Transverse colon (tissue), 4 donors: ENCODE data around the gene MYH10.

ENCODE experiments used
- POLR2A ChIP-seq: fragments of 450-650 bp; IDR thresholded peaks from one replicate; pipeline ENCODE4 v1.6.1; 2016; ENCODE audit warnings: antibody characterized with exemption, mild to moderate bottlenecking, moderate library complexity
- POLR2AphosphoS5 ChIP-seq, 3 donors: sonication (generic); formaldehyde crosslinking; IDR thresholded peaks; one replicate each; pipeline ENCODE4 v1.6.1; 2016; ENCODE audit warnings: antibody characterized with exemption in 3 of 3
- TF ChIP-seq, protein P1 (sequence below), 5 experiments: fragments of 200-600 bp in 3 of 5; fragments of 450-650 bp in 2 of 5; sonication (generic) in 3 of 5; IDR thresholded peaks; 1 replicate in 2 of 5; 2 replicates in 3 of 5; pipeline ENCODE4 v1.5.1; 2016 to 2017; ENCODE audit warnings: antibody characterized with exemption in 5 of 5, inconsistent platforms in 3 of 5, mild to moderate bottlenecking in 2 of 5, moderate library complexity in 1 of 5

DNA sequence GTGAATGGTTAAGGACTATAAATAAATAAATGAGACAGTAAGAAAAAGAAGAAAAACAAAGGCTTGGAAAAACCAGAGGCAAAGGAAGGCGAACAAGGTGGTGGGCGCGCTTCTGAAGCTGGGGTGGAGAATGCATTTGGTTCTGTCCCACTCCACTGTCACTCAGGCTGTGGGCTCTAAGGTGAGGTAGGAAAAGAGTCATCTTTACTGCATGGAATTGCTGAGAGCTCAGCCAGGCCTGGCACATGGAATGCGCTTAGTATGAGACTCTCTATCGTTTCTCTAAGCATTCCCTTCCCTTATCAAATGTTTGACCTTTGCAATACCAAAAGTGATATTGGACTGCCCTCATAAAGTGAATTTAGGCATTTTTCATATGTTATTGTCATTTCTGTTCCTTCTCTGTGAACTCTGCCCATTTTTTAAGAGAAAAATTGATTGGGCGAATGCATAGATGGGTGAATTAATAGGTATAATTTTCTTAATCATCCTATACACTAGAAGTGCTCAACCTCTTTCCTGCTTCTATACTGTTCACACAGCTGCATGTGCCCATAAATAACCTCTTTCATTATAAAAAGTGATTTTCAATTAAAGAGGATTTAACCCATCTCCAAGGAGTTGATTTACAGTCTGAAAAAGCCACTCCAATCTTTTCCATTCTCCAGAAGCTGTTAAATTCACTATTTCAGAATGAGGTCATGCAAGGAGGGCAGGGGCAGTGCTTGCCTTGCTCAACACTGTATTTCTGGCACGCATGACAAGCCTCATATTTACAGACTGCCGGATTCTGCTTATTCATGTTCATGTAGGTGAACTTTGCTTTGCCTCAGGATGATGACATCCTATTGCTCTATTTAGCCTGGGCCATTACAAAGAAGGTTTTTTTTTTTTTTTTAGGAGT, 87.7 kb downstream of the MYH10 start:
- TF ChIP-seq, protein P1, sequence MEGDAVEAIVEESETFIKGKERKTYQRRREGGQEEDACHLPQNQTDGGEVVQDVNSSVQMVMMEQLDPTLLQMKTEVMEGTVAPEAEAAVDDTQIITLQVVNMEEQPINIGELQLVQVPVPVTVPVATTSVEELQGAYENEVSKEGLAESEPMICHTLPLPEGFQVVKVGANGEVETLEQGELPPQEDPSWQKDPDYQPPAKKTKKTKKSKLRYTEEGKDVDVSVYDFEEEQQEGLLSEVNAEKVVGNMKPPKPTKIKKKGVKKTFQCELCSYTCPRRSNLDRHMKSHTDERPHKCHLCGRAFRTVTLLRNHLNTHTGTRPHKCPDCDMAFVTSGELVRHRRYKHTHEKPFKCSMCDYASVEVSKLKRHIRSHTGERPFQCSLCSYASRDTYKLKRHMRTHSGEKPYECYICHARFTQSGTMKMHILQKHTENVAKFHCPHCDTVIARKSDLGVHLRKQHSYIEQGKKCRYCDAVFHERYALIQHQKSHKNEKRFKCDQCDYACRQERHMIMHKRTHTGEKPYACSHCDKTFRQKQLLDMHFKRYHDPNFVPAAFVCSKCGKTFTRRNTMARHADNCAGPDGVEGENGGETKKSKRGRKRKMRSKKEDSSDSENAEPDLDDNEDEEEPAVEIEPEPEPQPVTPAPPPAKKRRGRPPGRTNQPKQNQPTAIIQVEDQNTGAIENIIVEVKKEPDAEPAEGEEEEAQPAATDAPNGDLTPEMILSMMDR (IDR thresholded peaks at IDR 0.05): no peak
- TF ChIP-seq POLR2A (no peak), POLR2AphosphoS5 (IDR thresholded peaks at IDR 0.05) (peak in 1 of 3 donors; percentile 10)
